A673 (cell line): ENCODE data around the gene TTR.

Experiments used
- EZH2 ChIP-seq: fragments of 200-600 bp; sonication (generic); IDR thresholded peaks from 2 replicates; pipeline ENCODE4 v1.6.1; 2017; ENCODE audit warnings: borderline replicate concordance, low read depth, mild to moderate bottlenecking, mixed read lengths, antibody characterized with exemption, low read length; ENCODE audit not compliant: poor library complexity, severe bottlenecking
- TF ChIP-seq, protein P1 (sequence below): fragments of 300-800, 200-600 bp; sonication (generic); conservative IDR thresholded peaks from 2 replicates; pipeline ENCODE4 v1.5.1; 2017; ENCODE audit warnings: low read depth, mild to moderate bottlenecking, antibody characterized with exemption, low read length, moderate library complexity, mixed read lengths

DNA sequence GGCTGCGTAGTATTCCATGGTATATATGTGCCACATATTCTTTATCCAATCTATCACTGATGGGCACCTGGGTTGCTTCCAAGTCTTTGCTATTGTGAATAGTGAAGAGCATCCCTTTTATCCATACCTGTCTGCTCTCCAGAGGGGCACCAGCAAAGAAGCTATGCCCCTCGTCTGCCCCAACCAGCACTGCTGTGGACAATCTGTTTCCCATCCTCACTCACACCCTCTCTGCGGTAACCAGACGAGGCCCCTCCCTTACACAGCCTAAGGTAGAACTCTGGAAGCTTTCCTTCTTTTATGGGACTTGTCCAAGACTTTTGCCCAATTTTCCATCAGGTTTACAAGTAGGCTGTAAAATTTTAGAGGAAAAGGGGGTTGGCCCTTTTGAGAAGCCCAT, 24.9 kb downstream of the TTR start:
- TF ChIP-seq, protein P1, sequence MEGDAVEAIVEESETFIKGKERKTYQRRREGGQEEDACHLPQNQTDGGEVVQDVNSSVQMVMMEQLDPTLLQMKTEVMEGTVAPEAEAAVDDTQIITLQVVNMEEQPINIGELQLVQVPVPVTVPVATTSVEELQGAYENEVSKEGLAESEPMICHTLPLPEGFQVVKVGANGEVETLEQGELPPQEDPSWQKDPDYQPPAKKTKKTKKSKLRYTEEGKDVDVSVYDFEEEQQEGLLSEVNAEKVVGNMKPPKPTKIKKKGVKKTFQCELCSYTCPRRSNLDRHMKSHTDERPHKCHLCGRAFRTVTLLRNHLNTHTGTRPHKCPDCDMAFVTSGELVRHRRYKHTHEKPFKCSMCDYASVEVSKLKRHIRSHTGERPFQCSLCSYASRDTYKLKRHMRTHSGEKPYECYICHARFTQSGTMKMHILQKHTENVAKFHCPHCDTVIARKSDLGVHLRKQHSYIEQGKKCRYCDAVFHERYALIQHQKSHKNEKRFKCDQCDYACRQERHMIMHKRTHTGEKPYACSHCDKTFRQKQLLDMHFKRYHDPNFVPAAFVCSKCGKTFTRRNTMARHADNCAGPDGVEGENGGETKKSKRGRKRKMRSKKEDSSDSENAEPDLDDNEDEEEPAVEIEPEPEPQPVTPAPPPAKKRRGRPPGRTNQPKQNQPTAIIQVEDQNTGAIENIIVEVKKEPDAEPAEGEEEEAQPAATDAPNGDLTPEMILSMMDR = no peak
- TF ChIP-seq EZH2 = no peak
